ENCODE data around the gene ACOT11.

- TF ChIP-seq POLR2A (IDR thresholded peaks at IDR 0.05) = no peak
- TF ChIP-seq CTCF (IDR thresholded peaks at IDR 0.05) = no peak
These were observed 10.5 kb downstream of the ACOT11 start for GRCh38 chr1:54558434-54559030.

Data from upper lobe of left lung (tissue), 4 donors.